ENCODE data around the gene SGCG.

GRCh38 chr13:23267571-23267970 is 86.8 kb downstream of the SGCG start:
- TF ChIP-seq ESRRA (IDR thresholded peaks at IDR 0.05; ENCODE audit: low read length) (no peak), SPI1 (IDR thresholded peaks at IDR 0.05; ENCODE audit: borderline replicate concordance, insufficient read depth, low read depth, low read length) (no peak), CHD1 (IDR thresholded peaks at IDR 0.05; ENCODE audit: low read depth, low read length) (no peak), CTCF (IDR thresholded peaks at IDR 0.05 in 2 of 3, conservative IDR thresholded peaks at IDR 0.05 in 1 of 3; ENCODE audit: control insufficient read depth in 2 of 3, extremely low read depth in 1 of 3, insufficient read depth in 1 of 3, low read depth in 3 of 3, low read length in 3 of 3) (no peak)

Data from GM12878 (cell line).